HCEC 1CT (cell line): ENCODE data around the gene DIPK1A.
"Not testable (repeated sequence)": the region's sequence is repeated elsewhere in the genome, so short reads cannot be mapped to it uniquely, and the experiment has no call there.

Experiments used
- DNase-seq: peaks from one replicate; pipeline ENCODE4 v3.0.0-alpha.2; 2017

The DIPK1A gene

GRCh38 chr1:92975551-92976232, 14.4 kb upstream of the DIPK1A start:
- no peak for DNase-seq

DNA sequence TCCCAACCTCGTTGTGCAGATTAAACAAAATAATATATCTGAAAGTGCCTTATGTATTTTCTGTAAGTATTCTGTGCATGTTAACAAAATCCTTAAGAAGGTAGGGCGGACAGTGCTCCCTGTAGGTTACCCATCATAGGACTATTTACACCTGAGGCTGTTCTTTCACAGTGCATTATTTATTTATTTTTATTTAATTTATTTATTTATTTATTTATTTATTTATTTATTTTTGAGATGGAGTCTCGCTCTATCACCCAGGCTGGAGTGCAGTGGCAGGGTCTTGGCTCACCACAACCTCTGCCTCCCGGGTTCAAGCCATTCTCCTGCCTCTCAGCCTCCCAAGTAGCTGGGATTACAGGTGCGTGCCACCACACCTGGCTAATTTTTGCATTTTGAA, 12.8 kb upstream of the DIPK1A start:
- not testable (repeated sequence) for DNase-seq

GRCh38 chr1:92973203-92973897, 12.1 kb upstream of the DIPK1A start:
- no peak for DNase-seq

DNA sequence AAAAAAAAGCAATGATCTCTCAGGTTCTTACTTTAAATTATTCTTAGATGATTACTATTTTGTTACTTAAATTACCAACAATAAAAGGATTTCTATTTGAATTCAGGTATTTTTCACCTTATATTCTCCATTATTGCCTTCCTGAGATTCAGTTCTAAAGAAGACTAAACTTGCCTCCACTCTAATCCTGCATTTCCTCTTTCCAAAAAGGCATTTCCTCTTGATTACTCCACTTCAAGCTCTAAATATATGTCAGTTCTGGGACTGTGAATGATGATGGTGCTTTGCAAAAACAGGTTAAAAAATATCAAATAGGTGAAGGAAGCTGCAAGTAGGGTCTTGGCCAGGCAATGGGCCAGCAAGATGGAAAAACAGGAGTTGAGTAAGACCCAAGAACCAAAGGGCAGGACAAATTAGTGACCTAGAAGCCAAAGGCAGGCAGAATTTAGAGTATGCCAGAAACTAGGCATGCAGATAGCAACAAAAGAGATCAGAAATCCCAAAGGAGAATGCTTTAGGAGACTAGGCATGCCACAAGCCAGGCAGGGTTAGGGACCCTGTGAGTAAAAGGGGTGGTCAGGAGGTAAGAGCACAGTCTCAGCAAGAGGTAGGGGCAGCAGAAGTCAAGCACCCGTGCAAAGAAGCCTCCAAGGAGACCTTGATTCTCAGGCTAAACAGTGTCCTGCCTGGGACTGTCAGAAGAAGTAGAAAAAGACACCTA, 11.3 kb upstream of the DIPK1A start:
- no peak for DNase-seq

GRCh38 chr1:92971932-92972331, 10.7 kb upstream of the DIPK1A start:
- DNase-seq: not testable (repeated sequence)

GRCh38 chr1:92970990-92971689, 9.9 kb upstream of the DIPK1A start:
- DNase-seq: no peak

- DNase-seq: no peak
Observed at GRCh38 chr1:92969517-92969916, 8.3 kb upstream of the DIPK1A start.

DNA sequence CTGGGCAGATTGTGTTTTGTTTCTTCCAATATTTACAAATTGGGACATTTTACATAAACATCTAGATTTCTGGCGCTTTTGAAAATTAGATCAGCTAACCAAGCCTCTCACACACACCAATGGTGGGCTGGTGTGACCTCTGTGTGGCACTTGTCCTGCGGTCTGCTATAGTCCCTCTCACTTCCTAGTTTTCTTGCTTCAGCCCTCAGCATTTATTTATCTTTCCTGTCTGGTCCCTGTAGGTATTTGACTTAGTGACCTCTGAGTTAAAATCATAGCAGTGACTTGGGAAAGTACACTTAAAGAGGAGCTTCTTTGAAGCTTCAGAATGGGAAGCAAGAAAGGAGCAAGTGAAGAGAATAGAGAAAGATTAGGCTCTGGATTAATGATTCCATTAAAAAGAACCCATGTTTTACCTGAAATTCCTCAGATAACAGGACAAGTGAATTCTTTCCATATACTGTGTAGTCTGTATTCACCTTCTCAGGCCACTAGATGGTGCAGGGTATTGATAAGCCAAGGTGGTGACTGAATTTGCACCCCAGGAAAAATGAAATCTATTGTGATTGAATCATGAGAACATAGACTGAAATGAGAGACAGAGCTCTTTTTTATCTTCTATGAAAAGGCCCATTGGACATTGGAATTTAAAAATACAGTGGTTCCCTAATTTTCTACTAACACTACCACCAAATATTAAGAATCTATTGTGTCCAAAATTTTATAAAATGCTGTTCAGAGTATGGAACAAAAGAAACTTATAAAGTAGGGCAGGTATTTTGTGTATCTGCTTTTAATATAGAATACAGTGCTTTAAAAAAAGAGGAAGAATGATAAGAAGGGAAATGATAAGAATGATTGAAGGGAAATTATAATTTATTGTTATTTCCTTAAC, 7.1 kb upstream of the DIPK1A start:
- DNase-seq: peak; percentile 26

GRCh38 chr1:92964998-92965397, 3.7 kb upstream of the DIPK1A start:
- DNase-seq: no peak

- DNase-seq: no peak
Observed at GRCh38 chr1:92964316-92964715, 3.1 kb upstream of the DIPK1A start.

DNA sequence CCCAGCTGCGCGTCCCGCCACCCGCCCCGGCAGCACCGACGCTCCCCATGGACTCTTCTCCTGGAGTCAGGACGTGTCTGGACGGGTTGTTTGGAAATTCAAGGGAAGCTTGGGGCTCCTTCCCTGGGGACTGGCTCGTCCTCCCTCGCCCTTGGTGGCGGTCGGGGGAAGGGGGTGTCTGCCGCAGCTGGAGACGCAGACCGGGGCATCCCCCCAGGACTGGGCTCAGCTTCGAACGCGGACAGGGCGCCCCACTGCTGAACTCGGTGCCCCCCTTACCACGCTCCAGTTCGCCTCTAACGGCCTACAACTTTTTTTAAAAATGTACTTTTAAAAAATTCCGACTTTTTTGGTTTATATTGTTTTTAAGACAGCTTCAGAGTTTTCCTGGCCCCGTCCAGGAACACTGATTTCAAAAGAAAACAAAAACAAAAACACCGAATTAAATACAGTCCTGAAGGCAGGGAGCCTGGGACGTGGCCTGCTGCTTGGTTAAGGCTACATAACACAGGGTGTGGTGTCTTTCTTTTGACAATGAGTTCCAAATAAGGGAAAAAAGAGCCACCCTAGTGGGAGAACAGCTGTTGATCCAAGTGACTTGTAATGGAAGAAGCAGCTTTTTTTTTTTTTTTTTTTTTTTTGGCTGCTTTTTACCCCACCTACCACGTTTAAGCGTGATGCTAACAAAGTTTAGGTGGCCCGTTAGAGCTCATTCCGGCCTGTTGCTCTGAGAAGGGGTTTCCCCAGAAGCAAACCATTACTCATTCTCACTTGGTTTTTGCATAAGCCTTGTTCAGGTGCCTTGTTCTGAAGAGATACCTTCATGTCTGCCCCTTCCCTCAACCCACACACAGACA, 862 bp upstream of the DIPK1A start:
- peak; percentile 83 for DNase-seq

- peak; percentile 90 for DNase-seq
Observed at GRCh38 chr1:92960395-92961130, 699 bp downstream of the DIPK1A start.

DNA sequence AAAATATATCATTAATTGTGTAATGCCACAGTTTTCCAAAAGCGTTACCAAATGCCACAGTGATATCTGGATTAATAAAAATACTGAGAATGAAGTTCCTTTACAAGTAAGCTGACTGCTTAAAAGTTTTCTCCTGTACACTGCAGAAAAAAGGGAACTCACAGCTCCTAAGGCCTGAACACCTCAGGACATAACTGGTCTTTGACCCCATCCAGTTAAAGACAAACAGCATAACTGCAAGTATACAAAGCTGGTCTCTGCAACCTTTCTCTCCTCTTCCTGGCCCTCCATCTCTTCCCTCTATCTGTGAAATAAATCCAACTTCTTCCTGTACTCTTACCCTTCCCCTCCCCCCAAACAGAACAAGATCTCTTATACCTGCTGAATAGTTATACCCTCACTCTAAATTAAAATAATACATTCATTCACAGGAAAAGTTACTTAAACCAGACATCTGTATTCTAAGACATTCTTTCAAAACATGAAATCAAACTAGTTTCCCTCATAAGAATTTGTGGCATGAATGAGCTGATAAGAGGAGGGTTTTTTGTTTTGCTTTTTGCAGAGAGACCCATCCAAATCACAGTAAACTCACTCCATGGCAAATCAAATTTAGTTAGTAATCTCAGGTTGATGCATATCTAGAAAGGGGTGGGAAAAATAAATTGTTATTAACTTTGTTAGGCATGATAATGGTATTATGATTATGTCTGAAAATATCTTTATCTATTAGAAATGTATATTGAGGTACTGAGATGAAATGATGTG, 2.9 kb downstream of the DIPK1A start:
- DNase-seq: no peak

GRCh38 chr1:92957030-92957734, 4.1 kb downstream of the DIPK1A start:
- DNase-seq: no peak

- DNase-seq: no peak
Observed at GRCh38 chr1:92956254-92957029, 4.8 kb downstream of the DIPK1A start.

DNA sequence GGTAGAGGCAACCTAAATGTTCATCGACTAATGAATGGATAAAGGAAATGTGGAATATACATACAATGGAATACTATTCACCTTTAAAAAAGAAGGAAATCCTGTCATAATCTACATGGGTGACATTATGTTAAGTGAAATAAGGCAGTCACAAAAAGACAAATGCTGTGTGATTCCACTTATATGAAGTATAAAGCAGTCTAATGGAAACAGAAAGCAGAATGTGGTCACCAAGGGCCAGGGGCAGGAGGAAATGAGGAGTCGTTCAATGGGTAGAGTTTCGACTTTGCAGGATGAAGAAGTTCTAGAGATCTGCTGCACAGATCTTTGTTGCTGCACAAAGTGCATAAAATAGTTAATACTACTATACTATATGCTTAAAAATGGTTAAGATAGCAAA, 7.8 kb downstream of the DIPK1A start:
- DNase-seq: no peak

DNA sequence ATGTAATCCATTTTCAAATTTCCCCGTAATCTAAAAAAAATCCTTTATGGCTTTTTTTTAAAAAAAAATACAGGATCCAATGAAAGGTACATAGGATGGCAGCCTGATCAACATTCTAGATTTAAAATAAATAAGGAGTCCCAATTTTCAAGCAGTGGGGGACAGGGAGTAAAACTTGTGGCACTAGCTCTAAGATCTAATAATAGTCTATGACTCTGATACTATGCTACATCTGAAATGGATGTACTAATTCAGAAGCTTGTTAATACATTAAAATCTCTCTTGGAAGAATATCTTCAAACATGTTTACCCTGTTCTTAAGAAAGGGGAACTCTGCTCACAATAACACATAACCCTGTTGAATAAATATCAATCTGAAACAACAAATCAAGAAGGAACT, 8.5 kb downstream of the DIPK1A start:
- no peak for DNase-seq

DNA sequence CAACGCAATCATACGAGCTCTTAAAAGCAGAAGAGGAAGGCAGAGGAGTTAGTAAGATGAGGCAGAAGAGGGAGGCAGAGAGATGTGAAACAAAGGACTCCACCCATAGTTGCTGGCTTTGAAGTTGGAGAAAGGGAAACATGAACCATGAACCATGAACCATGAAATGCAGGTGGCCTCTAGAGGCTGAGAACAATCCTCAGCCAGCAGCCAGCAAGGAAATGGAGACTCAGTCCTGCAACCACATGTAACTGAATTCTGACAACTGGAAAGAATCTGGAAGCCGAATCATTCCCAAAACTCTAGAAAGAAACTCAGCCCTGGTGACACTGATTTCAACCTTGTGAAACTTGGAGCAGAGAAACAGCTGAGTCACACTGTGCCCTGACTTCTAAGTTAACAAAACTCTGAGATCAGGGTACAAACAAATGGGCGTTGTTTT, 10.1 kb downstream of the DIPK1A start:
- peak; percentile 71 for DNase-seq
